ENCODE data around the gene ADAMTS3.
A peak's percentile ranks its signal among the peaks of the same experiment; 100 is the strongest.

The ADAMTS3 gene

GRCh38 chr4:72444092-72444491, 124.9 kb downstream of the ADAMTS3 start (continued):
- TF ChIP-seq TSHZ1 (tag by site-specific recombination; IDR thresholded peaks at IDR 0.05; ENCODE audit: borderline replicate concordance) (peak; percentile 90), ZNF530 (tag by site-specific recombination; IDR thresholded peaks at IDR 0.05; ENCODE audit: low read depth) (no peak), ZNF18 (tag by site-specific recombination; IDR thresholded peaks at IDR 0.05) (no peak), ZFHX2 (tag by site-specific recombination; conservative IDR thresholded peaks at IDR 0.05) (no peak), MEIS1 (CRISPR knock-in tag; IDR thresholded peaks at IDR 0.05; ENCODE audit: borderline replicate concordance) (no peak), PATZ1 (tag by site-specific recombination; IDR thresholded peaks at IDR 0.05) (no peak), ZNF521 (tag by site-specific recombination; IDR thresholded peaks at IDR 0.05) (no peak), ZNF155 (tag by site-specific recombination; IDR thresholded peaks at IDR 0.05) (no peak), ZNF211 (tag by site-specific recombination; IDR thresholded peaks at IDR 0.05; ENCODE audit: low read depth) (no peak), ZNF677 (tag by site-specific recombination; IDR thresholded peaks at IDR 0.05) (no peak), ZNF571 (tag by site-specific recombination; IDR thresholded peaks at IDR 0.05) (no peak), ZNF518A (tag by site-specific recombination; conservative IDR thresholded peaks at IDR 0.05; ENCODE audit: low read depth) (no peak), REPIN1 (tag by site-specific recombination; IDR thresholded peaks at IDR 0.05; ENCODE audit: low read depth) (no peak), ZFP69B (tag by site-specific recombination; IDR thresholded peaks at IDR 0.05) (no peak), ZNF350 (tag by site-specific recombination; IDR thresholded peaks at IDR 0.05) (no peak), KLF16 (tag by site-specific recombination; IDR thresholded peaks at IDR 0.05) (no peak), ZNF629 (tag by site-specific recombination; IDR thresholded peaks at IDR 0.05) (peak; percentile 77), ZNF341 (tag by site-specific recombination; IDR thresholded peaks at IDR 0.05; ENCODE audit: low read depth) (no peak), ZBTB6 (tag by site-specific recombination; IDR thresholded peaks at IDR 0.05) (no peak), ZNF585B (tag by site-specific recombination; IDR thresholded peaks at IDR 0.05) (no peak)
- TF ChIP-seq, protein P1, sequence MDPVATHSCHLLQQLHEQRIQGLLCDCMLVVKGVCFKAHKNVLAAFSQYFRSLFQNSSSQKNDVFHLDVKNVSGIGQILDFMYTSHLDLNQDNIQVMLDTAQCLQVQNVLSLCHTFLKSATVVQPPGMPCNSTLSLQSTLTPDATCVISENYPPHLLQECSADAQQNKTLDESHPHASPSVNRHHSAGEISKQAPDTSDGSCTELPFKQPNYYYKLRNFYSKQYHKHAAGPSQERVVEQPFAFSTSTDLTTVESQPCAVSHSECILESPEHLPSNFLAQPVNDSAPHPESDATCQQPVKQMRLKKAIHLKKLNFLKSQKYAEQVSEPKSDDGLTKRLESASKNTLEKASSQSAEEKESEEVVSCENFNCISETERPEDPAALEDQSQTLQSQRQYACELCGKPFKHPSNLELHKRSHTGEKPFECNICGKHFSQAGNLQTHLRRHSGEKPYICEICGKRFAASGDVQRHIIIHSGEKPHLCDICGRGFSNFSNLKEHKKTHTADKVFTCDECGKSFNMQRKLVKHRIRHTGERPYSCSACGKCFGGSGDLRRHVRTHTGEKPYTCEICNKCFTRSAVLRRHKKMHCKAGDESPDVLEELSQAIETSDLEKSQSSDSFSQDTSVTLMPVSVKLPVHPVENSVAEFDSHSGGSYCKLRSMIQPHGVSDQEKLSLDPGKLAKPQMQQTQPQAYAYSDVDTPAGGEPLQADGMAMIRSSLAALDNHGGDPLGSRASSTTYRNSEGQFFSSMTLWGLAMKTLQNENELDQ (tag by site-specific recombination; IDR thresholded peaks at IDR 0.05; ENCODE audit: low read depth) = no peak
- TF ChIP-seq, protein P2, sequence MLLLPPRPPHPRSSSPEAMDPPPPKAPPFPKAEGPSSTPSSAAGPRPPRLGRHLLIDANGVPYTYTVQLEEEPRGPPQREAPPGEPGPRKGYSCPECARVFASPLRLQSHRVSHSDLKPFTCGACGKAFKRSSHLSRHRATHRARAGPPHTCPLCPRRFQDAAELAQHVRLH (tag by site-specific recombination; IDR thresholded peaks at IDR 0.05) = peak; percentile 95
- TF ChIP-seq, protein P3, sequence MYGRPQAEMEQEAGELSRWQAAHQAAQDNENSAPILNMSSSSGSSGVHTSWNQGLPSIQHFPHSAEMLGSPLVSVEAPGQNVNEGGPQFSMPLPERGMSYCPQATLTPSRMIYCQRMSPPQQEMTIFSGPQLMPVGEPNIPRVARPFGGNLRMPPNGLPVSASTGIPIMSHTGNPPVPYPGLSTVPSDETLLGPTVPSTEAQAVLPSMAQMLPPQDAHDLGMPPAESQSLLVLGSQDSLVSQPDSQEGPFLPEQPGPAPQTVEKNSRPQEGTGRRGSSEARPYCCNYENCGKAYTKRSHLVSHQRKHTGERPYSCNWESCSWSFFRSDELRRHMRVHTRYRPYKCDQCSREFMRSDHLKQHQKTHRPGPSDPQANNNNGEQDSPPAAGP (tag by site-specific recombination; IDR thresholded peaks at IDR 0.05) = no peak

Data from HEK293 (cell line).